KOPT-K1 (cell line): ENCODE results near the gene MT1HL1.

Experiments used
- H3K27ac ChIP-seq: fragments of 200-600 bp; sonication (generic); 2 replicates; pipeline ENCODE4 v1.5.1; 2016; ENCODE audit warnings: antibody characterized with exemption, mild to moderate bottlenecking, low read depth, low read length; ENCODE audit not compliant: poor library complexity, severe bottlenecking
- H3K36me3 ChIP-seq: fragments of 200-600 bp; sonication (generic); 2 replicates; pipeline ENCODE4 v1.5.1; 2017; ENCODE audit warnings: antibody characterized with exemption, mild to moderate bottlenecking, low read length, moderate library complexity; ENCODE audit not compliant: insufficient read depth
- H3K9me3 ChIP-seq: fragments of 200-600 bp; sonication (generic); 2 replicates; pipeline ENCODE4 v1.5.1; 2017; ENCODE audit warnings: antibody characterized with exemption, low read length, mild to moderate bottlenecking; ENCODE audit not compliant: insufficient read depth, poor library complexity, severe bottlenecking

MT1HL1 gene

DNA sequence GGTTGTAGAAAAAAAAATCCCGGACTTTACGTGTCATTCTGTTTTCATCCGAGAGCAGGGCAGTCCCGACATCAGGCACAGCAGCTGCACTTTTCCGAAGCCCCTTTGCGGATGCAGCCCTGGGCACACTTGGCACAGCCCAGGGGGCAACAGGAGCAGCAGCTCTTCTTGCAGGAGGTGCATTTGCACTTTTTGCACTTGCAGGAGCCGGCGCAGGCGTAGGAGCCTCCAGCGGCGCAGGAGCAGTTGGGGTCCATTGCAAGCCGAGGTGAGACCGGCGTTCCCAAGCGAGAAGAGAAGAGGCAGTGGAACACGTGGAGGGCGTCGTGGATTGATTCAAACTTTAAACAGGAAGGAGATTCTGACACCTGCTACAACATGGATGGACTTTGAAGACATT is at the start of gene MT1HL1:
TSS of gene MT1HL1 (minus strand) at position 326 of the 400 bp plus-strand sequence. CDS start at position 257, 69 bp downstream.
- H3K9me3 ChIP-seq = no peaks in the 10 kb centered on the region
- H3K36me3 ChIP-seq = no peaks in the 10 kb centered on the region
- no peak within 1 kb of the TSS for H3K27ac ChIP-seq

DNA sequence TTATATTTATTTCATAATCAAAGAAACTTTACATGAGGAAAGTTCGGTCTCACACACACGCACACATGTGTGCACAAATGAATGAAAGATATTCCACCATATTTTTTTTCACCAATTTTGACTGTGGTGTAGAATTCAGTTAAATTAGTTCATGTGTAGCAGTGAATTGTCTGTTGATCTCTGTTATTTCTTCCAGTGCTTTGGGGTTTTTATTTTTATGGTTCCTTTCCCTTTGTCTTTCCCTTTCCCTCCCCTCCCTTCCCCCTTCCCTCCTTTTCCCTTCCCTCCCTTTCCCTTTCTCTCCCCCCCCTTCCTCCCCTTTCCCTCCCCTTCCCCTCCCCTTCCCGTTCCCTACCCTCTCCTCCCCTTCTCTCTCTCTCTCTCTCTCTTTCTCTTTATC is 46.7 kb upstream of the MT1HL1 start:
- Histone ChIP-seq H3K9me3 (no peaks in the 10 kb centered on the region), H3K27ac (no peak overlapping the region), H3K36me3 (no peaks in the 10 kb centered on the region)

DNA sequence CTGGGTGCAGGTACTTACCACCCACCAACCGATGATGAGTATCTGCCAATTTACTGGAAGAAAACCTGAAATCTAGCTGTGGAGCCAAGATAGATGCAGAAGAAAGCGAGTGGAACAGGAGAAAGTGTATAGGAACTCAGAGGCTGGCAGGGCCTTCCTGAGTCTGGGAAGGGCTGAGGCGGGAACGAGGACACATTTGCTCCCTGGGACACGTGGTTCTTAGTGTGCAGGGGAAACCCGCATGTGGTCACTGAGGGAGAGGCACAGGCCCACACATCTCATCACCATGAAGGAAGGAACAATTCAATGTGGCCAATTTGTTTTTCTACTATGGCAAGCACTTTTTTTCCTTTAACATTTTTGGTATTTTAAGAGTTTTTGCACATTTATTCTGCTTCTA is 45.9 kb upstream of the MT1HL1 start:
- no peak overlapping the region for H3K27ac ChIP-seq
- H3K9me3 ChIP-seq = no peaks in the 10 kb centered on the region
- no peaks in the 10 kb centered on the region for H3K36me3 ChIP-seq

DNA sequence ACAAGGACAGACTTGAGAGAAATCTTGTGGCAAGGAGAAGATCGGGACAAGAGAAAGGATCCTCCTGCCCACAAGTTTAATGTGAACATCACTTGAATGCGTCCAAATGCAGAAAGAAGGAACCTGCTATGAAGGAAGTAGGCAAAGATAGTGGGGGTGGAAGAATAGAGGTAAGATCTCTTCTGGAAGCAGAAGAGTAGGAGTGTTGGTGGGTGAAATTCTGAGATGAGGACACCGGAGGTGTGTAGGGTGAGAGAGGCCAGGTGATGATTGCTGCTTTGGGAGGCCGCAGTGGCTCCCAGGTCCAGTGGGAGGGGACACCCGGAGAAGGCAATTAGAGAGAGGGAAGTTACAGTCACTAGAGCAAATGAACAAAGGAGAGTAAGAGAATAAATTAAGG is 44.6 kb upstream of the MT1HL1 start:
- H3K36me3 ChIP-seq = no peaks in the 10 kb centered on the region
- no peaks in the 10 kb centered on the region for H3K9me3 ChIP-seq
- no peak overlapping the region for H3K27ac ChIP-seq

DNA sequence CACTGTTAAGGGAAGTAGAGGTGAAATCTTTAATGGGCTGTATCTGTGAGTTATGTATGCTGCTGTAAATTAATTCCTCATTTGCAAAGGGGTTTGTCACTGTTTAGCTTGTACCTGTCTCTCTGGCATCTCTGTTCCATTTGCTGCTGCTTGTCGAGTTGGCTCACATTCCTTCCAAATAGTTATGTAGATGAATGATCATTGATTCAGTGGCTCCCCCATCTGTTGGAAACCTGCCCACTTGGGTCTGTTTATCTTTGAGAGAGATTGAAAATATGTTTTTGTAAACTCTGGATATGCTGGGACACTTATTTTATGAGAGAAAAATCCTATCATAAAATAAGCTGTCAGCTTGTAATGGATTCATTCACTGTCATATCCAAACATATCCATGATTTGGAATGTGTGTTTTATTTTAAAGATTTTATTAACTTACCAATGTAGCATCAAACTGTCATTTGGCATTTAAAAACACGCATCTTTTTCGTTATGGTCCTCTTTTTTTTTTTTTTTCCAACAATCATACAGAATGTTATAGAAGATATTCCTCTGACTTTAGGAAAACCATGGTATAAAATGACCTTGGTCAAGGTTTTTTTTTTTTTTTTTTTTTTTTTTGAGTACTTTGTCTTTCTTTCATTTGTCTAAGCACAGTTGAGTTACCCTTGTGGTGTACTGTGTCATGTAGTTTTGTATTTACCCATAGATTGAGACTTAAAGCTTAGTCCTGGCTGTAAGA is 41.2 kb upstream of the MT1HL1 start:
- H3K27ac ChIP-seq = no peak overlapping the region
- H3K9me3 ChIP-seq = no peaks in the 10 kb centered on the region
- no peaks in the 10 kb centered on the region for H3K36me3 ChIP-seq

DNA sequence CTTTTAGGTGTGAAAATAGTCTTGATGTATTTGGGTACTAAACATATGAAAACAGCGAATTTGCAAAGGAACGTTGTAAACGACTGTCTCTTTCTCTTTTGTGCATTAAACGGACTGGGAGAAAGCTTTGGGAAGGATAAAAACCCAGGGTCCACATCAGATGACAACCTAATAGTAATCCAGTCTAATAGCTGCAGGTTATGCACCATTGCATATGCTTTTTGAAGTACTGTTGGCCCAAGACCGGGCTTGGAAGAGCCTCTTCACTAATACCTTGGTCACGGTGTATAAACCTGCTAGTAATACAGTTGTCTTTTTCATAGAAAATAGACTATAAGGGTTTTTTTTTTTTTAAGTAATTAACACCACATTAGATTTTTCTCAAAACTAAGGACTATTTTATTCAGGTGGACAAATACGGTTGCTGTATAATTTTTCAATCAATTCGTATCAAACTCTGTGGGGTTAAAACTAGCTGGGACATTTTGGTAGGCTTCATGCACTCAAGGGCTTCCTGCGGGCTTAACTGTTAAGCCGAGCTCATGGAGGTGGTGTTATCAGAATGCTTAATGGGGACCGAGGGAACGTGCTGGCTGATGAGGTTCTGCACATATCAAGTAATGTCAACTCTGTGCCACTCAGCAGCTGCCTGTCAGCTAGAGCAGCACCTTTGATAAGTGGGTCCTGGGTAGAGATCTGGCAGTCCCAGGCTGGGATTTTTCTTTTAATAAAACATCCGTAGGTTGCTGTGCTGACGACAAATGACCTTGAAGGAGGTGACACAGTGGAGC is 39.8 kb upstream of the MT1HL1 start:
- Histone ChIP-seq H3K27ac (no peak overlapping the region), H3K36me3 (no peaks in the 10 kb centered on the region), H3K9me3 (no peaks in the 10 kb centered on the region)

DNA sequence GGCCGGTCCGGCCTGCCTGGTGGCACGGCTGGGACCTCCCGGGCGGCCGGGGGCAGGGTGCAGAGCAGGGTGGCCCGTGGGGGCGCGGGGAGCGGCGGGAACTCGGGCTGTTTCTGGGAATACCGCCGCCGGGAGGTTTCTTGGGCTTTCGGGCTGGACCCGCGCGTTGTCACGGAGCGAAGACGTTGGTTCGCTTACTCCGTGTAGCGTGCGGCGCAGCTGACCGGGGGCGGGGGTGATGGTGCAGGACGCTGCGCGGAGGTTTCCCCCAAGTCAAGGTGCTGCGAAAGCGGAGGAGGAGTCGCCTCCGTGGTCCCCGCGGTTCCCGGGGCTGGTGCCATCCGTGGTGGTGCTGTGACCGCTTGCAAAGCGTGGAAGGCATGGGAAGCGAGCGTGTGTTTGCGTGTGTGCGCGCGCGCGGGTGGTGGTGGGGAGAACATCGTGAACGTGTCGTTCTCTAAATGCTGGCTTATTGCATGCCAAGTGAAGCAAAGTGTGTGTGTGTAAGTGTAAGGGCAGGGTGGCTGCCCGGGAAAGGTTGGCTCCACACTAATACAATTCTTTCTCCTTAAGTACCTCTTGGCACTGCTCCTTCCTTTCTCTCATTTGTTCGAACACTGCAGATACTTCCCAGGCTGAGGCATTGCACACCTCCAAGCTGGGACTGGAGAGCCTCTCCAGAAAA is 38.8 kb upstream of the MT1HL1 start:
- H3K9me3 ChIP-seq = no peaks in the 10 kb centered on the region

DNA sequence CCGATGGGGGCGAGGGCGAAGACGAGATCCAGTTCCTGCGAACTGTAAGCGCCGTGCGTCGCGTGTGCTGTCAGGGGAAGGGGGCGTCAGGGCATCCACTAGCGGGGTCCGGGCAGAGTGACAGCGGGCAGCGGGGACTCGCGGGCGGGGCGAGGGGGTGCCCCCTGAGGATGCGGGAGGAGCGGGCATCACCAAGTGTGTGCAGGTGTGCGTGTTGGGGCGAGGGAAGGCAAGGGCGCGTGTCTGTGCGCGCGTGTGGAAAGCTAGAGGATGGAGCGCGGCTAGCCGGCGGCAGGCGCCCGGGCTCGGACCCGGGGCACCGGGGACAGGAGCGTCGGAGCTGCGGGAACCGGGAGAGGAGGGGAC is 38.3 kb upstream of the MT1HL1 start:
- Histone ChIP-seq H3K9me3 (no peaks in the 10 kb centered on the region), H3K36me3 (no peaks in the 10 kb centered on the region), H3K27ac (no peak overlapping the region)

More for the DNA sequence above, 38.8 kb upstream of the MT1HL1 start:
- Histone ChIP-seq H3K27ac (no peak overlapping the region), H3K36me3 (no peaks in the 10 kb centered on the region)

DNA sequence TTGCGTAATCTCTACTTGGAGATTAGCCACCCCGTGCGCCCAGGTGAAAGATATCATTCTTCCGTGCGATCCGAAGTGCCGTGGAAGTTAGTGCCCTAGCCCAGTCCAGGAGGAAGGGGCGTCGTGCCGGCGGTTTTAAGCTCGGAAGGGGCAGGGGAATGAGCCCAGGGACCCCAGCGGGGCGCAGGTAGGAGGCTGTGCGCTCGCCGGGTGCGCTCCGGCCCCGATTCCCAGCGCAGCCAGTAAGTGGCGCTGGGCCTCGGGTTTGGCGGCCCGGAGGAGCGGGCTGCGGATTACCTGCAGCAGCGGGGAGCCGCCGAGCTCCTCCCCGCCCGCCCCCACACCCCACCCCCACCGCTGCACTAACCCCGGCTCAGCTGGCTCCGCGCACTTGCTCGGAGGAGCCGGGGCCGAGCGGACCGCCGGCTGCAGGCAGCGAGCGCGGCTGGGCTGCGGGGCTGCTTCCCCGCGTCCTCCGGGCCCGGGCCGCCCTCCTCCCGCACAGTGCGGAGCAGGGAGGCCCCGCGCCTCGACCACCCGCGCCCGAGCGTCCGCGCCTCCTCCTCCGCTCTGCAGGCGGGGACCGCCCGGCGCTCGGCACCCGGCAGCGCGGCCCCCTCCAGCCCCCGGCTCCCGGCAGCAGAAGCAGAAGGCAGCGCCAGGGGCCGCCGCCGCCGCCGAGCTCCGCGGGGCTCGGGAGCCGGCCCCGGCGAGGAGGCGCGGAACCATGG is 37.7 kb upstream of the MT1HL1 start, which contains the start of gene RYR2:
TSS of gene RYR2 (plus strand) at position 390 of the 731 bp plus-strand sequence. CDS start at position 728, 338 bp downstream.
- H3K27ac ChIP-seq = no peak within 1 kb of the TSS
- H3K36me3 ChIP-seq = no peaks in the 10 kb centered on the region
- H3K9me3 ChIP-seq = no peaks in the 10 kb centered on the region

DNA sequence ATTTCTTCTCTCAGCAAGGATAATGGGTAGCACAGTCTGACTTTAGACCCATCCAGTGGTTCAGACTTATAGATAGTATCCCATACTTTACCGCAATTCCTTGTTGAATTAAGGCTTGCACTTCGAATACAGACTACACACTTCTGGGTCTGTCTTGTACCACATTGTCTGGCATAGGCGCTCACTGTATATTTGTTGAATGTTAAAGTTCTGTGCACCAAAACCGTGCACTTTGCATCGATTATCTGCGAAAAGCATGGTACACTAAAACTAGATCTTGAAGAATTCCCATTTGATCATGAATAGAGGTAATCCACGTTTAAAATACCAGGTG is 37.2 kb upstream of the MT1HL1 start:
- H3K36me3 ChIP-seq = no peaks in the 10 kb centered on the region
- no peak overlapping the region for H3K27ac ChIP-seq
- H3K9me3 ChIP-seq = no peaks in the 10 kb centered on the region

DNA sequence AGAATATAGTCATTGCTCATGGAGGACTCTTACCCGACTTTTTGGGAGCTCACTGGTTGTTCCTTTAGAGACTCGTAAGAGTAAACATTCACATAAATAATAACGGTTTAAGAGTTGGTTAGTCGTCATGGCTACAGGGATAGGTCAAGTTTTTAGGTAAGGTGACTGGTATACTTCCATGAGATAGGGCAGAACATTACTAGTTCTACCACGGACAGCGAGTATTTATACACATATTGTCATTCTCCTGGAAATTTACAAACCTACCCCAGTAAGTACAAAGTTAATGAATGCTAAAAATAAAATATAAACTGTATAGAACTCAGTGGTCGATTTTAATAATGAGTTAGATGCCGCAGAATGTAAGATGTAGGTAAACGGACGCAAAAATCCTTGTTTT is 36.6 kb upstream of the MT1HL1 start:
- H3K27ac ChIP-seq = no peak overlapping the region
- no peaks in the 10 kb centered on the region for H3K36me3 ChIP-seq
- H3K9me3 ChIP-seq = no peaks in the 10 kb centered on the region

DNA sequence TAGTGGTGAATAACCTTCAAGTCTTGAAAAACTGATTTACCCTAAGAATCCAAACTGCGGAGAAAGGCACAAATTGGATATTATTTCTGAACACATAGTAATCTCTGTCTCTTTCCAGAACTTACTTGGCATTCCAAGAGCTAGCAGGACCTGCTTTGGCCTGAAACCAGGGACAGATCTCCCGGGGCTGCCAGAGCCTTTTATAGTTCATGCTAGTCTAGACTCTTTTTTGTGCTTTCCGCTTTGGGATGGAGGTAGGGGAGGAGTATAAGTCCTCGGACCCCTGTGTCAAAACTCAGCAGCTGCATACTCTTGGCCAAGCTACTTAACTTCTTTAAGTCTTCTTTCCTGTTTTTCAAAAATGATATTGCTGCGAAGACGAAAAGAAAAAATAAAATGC is 34.0 kb upstream of the MT1HL1 start:
- no peak overlapping the region for H3K27ac ChIP-seq
- no peaks in the 10 kb centered on the region for H3K9me3 ChIP-seq
- no peaks in the 10 kb centered on the region for H3K36me3 ChIP-seq

DNA sequence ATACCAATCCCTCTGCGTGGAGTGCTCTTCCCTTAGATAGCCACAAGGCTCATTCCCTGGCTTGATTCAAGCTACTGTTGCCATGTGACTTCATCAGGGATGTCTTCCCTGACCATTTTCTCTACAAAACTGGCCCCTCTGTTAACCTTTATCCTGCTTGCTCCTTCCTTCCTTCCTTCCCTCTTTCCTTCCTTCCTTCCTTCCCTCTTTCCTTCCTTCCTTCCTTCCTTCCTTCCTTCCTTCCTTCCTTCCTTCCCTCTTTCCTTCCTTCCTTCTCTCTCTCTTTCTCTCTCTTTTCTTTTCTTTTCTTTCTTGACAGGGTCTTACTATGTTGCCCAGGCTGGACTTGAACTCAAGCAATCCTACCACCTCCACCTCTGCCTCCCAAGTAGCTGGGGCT is 31.5 kb upstream of the MT1HL1 start:
- no peaks in the 10 kb centered on the region for H3K36me3 ChIP-seq
- no peaks in the 10 kb centered on the region for H3K9me3 ChIP-seq
- H3K27ac ChIP-seq = no peak overlapping the region

DNA sequence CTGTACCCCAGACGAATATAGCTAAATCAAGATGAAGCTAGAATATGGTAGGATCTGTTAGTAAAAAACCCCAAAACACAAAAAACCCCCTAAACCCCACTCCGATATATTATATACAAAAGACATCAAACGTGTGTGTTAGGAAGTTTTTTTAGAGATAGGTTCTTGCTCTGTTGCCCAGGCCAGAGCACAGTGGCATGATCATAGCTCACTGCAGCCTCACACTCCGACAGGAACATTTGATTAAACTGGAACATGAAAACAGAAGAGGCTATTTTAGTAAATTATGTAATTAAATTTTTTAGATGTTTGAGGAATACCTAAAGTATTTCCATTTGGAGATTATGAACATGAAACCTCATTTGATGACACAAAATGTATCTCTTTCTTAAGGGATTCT is 29.6 kb upstream of the MT1HL1 start:
- Histone ChIP-seq H3K27ac (no peak overlapping the region), H3K36me3 (no peaks in the 10 kb centered on the region), H3K9me3 (no peaks in the 10 kb centered on the region)

DNA sequence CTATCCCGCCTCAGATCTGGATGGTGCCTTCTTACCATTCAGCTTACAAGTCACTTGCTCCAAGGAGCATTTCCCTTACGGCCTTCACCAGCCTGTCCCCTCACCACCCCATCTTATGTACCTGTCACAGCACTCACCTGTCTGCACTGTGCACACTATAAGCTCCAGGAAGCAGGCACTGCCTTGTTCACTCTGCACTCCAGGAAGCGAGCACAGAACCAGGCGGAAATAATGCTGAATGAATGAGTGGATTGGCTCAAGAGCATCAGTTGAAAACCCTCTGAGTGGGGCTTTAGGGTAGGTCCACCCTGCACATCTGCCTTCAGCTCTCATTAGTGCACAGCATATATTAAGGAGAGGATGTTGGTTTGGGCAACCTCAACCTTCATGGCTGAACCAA is 28.8 kb upstream of the MT1HL1 start:
- no peak overlapping the region for H3K27ac ChIP-seq
- H3K36me3 ChIP-seq = no peaks in the 10 kb centered on the region
- no peaks in the 10 kb centered on the region for H3K9me3 ChIP-seq
